Measurements from ENCODE around the gene TEC.

Gene TEC

GRCh38 chr4:48153791-48154550 is 115.7 kb downstream of the TEC start:
- Histone ChIP-seq H3K27me3 (no peaks in the 10 kb centered on the region), H3K27ac (no peak overlapping the region), H3K4me3 (no peak overlapping the region), H3K4me1 (no peaks in the 10 kb centered on the region), H3K36me3 (peaks cover 27 to 44% (median 37%) of the 10 kb centered on the region in 3 donors), H3K9me3 (peaks cover 0 to 15% (median 9%) of the 10 kb centered on the region in 3 donors)
- no peak for DNase-seq
- TF ChIP-seq CTCF (IDR thresholded peaks at IDR 0.05), result no peak
- intact Hi-C loops (cut with DNase I; ENCODE audit: low total_unique reads), result no loop called here

GRCh38 chr4:48152259-48152658 is 117.4 kb downstream of the TEC start:
- peaks cover 0 to 15% (median 9%) of the 10 kb centered on the region in 3 donors for H3K9me3 ChIP-seq
- H3K27ac ChIP-seq, result no peak overlapping the region
- H3K4me3 ChIP-seq, result no peak overlapping the region
- H3K27me3 ChIP-seq, result no peaks in the 10 kb centered on the region
- TF ChIP-seq CTCF (IDR thresholded peaks at IDR 0.05), result no peak
- intact Hi-C loops (cut with DNase I; ENCODE audit: low total_unique reads), result no loop called here
- peaks cover 27 to 43% (median 39%) of the 10 kb centered on the region in 3 donors for H3K36me3 ChIP-seq
- DNase-seq, result no peak
- H3K4me1 ChIP-seq, result no peaks in the 10 kb centered on the region

- intact Hi-C loops (cut with DNase I; ENCODE audit: low total_unique reads), result no loop called here
- Histone ChIP-seq H3K9me3 (peaks cover 0 to 12% (median 3%) of the 10 kb centered on the region in 3 donors), H3K36me3 (peaks cover 13 to 23% (median 23%) of the 10 kb centered on the region in 3 donors), H3K4me3 (no peak overlapping the region), H3K27ac (no peak overlapping the region), H3K27me3 (no peaks in the 10 kb centered on the region), H3K4me1 (no peaks in the 10 kb centered on the region)
- DNase-seq, result no peak
- no peak for TF ChIP-seq CTCF (IDR thresholded peaks at IDR 0.05)
These were observed 119.7 kb downstream of the TEC start for GRCh38 chr4:48149827-48150370.

- no peak for TF ChIP-seq CTCF (IDR thresholded peaks at IDR 0.05)
- intact Hi-C loops (cut with DNase I; ENCODE audit: low total_unique reads), result no loop called here
- Histone ChIP-seq H3K27me3 (no peaks in the 10 kb centered on the region), H3K4me3 (no peak overlapping the region), H3K36me3 (peaks cover 0 to 11% (median 9%) of the 10 kb centered on the region in 3 donors), H3K9me3 (no peaks in the 10 kb centered on the region), H3K4me1 (no peaks in the 10 kb centered on the region), H3K27ac (no peak overlapping the region)
- no peak for DNase-seq
These were observed 122.0 kb downstream of the TEC start for GRCh38 chr4:48147621-48148020.

GRCh38 chr4:48141048-48141447 is 128.6 kb downstream of the TEC start:
- peak; percentile 55 to 58 for TF ChIP-seq CTCF (IDR thresholded peaks at IDR 0.05)
- Histone ChIP-seq H3K4me1 (peaks cover 0 to 9% (median 0%) of the 10 kb centered on the region in 4 donors), H3K36me3 (peaks cover 0 to 9% (median 8%) of the 10 kb centered on the region in 3 donors), H3K27me3 (no peaks in the 10 kb centered on the region), H3K9me3 (no peaks in the 10 kb centered on the region), H3K4me3 (no peak overlapping the region), H3K27ac (no peak overlapping the region)
- DNase-seq, result no peak
- intact Hi-C loops (cut with DNase I; ENCODE audit: low total_unique reads), result no loop called here
